SK-N-SH (cell line): ENCODE measurements around the gene TMEM269. TPM values are rescaled to one million over a fixed set of nuclear protein-coding genes. Genes with fewer than 3 reads are reported as not detected.

Experiments used
- CTCF ChIA-PET: fragments of 300-600, 350-600 bp; formaldehyde crosslinking; extraction: SDS; loops from one replicate; lab custom pipeline; 2021; lab: Yijun Ruan, JAX
- POLR2A ChIA-PET: fragments of 350-600 bp; sonication (Branson Sonifier 250); formaldehyde crosslinking; extraction: SDS; loops from one replicate; lab custom pipeline; 2020; ENCODE audit warnings: antibody characterized with exemption, inconsistent platforms; lab: Yijun Ruan, JAX
- DNase-seq: peaks from one replicate; pipeline ENCODE4 v3.0.0; 2012
- H2AFZ ChIP-seq: fragments of 200-600 bp; sonication (generic); 2 replicates; pipeline ENCODE4 v1.8.1; 2016; ENCODE audit warnings: antibody characterized with exemption, mild to moderate bottlenecking, low read depth
- H3F3A ChIP-seq: fragments of 200-600 bp; sonication (generic); replicated peaks from 2 replicates; pipeline ENCODE3; 2016; ENCODE audit warnings: antibody characterized with exemption, mild to moderate bottlenecking; ENCODE audit not compliant: insufficient read depth
- H3K27ac ChIP-seq, 2 experiments: fragments of 200-500 bp in 1 of 2; fragments of 200-600 bp in 1 of 2; sonication (Bioruptor generic) in 1 of 2; sonication (generic), shearing (Covaris generic) in 1 of 2; 2 replicates each; pipeline versions ENCODE4 v1.5.1 to v1.6.1; 2014 to 2016; ENCODE audit warnings: low read depth in 2 of 2, inconsistent platforms in 1 of 2, low read length in 1 of 2, mild to moderate bottlenecking in 1 of 2, mixed read lengths in 1 of 2
- H3K27me3 ChIP-seq: fragments of 200-600 bp; sonication (generic), shearing (Covaris generic); 2 replicates; pipeline ENCODE4 v1.6.1; 2016; ENCODE audit warnings: mixed run types; ENCODE audit not compliant: insufficient read depth
- H3K36me3 ChIP-seq, 2 experiments: fragments of 200-500 bp in 1 of 2; fragments of 200-600 bp in 1 of 2; sonication (Bioruptor generic) in 1 of 2; sonication (generic) in 1 of 2; replicated peaks in 1 of 2; 2 replicates each; pipeline versions ENCODE3 to v1.5.1; 2014 to 2016; ENCODE audit warnings: low read length in 1 of 2, mild to moderate bottlenecking in 1 of 2; ENCODE audit not compliant: insufficient read depth in 2 of 2, control insufficient read depth in 1 of 2
- H3K4me1 ChIP-seq, 2 experiments: fragments of 200-500 bp in 1 of 2; fragments of 200-600 bp in 1 of 2; sonication (Bioruptor generic) in 1 of 2; sonication (generic), shearing (Covaris generic) in 1 of 2; 2 replicates each; pipeline versions ENCODE4 v1.5.1 to v1.6.1; 2014 to 2016; ENCODE audit warnings: low read depth in 1 of 2, low read length in 1 of 2, mixed run types in 1 of 2; ENCODE audit not compliant: insufficient read depth in 2 of 2, control insufficient read depth in 1 of 2
- H3K4me2 ChIP-seq: fragments of 200-600 bp; sonication (generic), shearing (Covaris generic); 2 replicates; pipeline ENCODE4 v1.6.1; 2017; ENCODE audit warnings: mixed run types
- H3K4me3 ChIP-seq, 2 experiments: fragments of 200-500 bp in 1 of 2; fragments of 200-600 bp in 1 of 2; sonication (Bioruptor generic) in 1 of 2; sonication (generic), shearing (Covaris generic) in 1 of 2; 2 replicates each; pipeline versions ENCODE4 v1.5.1 to v1.8.1; 2014 to 2016; ENCODE audit warnings: low read depth in 2 of 2, inconsistent platforms in 1 of 2, low read length in 1 of 2, mild to moderate bottlenecking in 1 of 2, mixed read lengths in 1 of 2, moderate library complexity in 1 of 2
- H3K79me2 ChIP-seq: fragments of 200-600 bp; sonication (generic); 2 replicates; pipeline ENCODE4 v1.8.1; 2017; ENCODE audit warnings: mild to moderate bottlenecking; ENCODE audit not compliant: insufficient read depth
- H3K9ac ChIP-seq: fragments of 200-600 bp; sonication (generic); 2 replicates; pipeline ENCODE4 v1.6.1; 2017; ENCODE audit warnings: mixed run types
- H3K9me2 ChIP-seq: fragments of 200-600 bp; sonication (generic); 2 replicates; pipeline ENCODE4 v1.6.1; 2017; ENCODE audit warnings: mixed run types
- H3K9me3 ChIP-seq: fragments of 200-600 bp; sonication (generic); 2 replicates; pipeline ENCODE4 v1.6.1; 2017; ENCODE audit warnings: mixed run types, mild to moderate bottlenecking, moderate library complexity
- H4K20me1 ChIP-seq: fragments of 200-600 bp; sonication (generic); 2 replicates; pipeline ENCODE4 v1.6.1; 2017; ENCODE audit warnings: mild to moderate bottlenecking, mixed run types; ENCODE audit not compliant: insufficient read depth
- EZH2phosphoT487 ChIP-seq: fragments of 200-600 bp; sonication (generic); IDR thresholded peaks from 2 replicates; pipeline ENCODE4 v1.6.1; 2017; ENCODE audit warnings: low read depth, mixed run types, mild to moderate bottlenecking, antibody characterized with exemption, moderate library complexity, borderline replicate concordance
- FOXM1 ChIP-seq: IDR thresholded peaks from 2 replicates; pipeline ENCODE4 v1.4.0; 2012; ENCODE audit warnings: low read depth, mild to moderate bottlenecking
- GATA2 ChIP-seq: sonication (generic); formaldehyde crosslinking; IDR thresholded peaks from 2 replicates; pipeline ENCODE4 v1.5.0; 2020; ENCODE audit warnings: mild to moderate bottlenecking, missing genetic modification reagents
- MEF2A ChIP-seq: IDR thresholded peaks from 2 replicates; pipeline ENCODE4 v1.4.0; 2012; ENCODE audit warnings: low read depth, borderline replicate concordance
- RAD21 ChIP-seq: IDR thresholded peaks from 2 replicates; pipeline ENCODE4 v1.6.1; 2012; ENCODE audit warnings: mild to moderate bottlenecking, low read length
- RCOR1 ChIP-seq: fragments of 150-350 bp; IDR thresholded peaks from 2 replicates; pipeline ENCODE4 v1.6.1; 2017; ENCODE audit warnings: antibody characterized with exemption, low read length
- RFX5 ChIP-seq: IDR thresholded peaks from 2 replicates; pipeline ENCODE4 v1.6.1; 2012; ENCODE audit warnings: mild to moderate bottlenecking, improper control_type of control experiment, low read length
- SMC3 ChIP-seq: IDR thresholded peaks from 2 replicates; pipeline ENCODE4 v1.6.1; 2012; ENCODE audit warnings: low read depth, low read length, improper control_type of control experiment
- TAF1 ChIP-seq: IDR thresholded peaks from 2 replicates; pipeline ENCODE4 v1.6.1; 2012; ENCODE audit warnings: low read depth, mild to moderate bottlenecking, low read length, moderate library complexity, borderline replicate concordance
- TEAD4 ChIP-seq: IDR thresholded peaks from 2 replicates; pipeline ENCODE4 v1.4.0; 2012; ENCODE audit warnings: mild to moderate bottlenecking, borderline replicate concordance; ENCODE audit not compliant: insufficient read depth
- YY1 ChIP-seq: IDR thresholded peaks from 2 replicates; pipeline ENCODE4 v1.4.0; 2012; ENCODE audit warnings: low read depth, mild to moderate bottlenecking
- WGBS: methylation state at CpG from one replicate; pipeline ENCODE4 v1.1.6; 2017; ENCODE audit warnings: low lambda C conversion rate; 5-methylcytosine and 5-hydroxymethylcytosine counted together
- polyA plus RNA-seq, 3 experiments: library from polyadenylated mRNA; depleted of rRNA; stranded (reverse); fragments of >200 nt; gene quantifications; 2 replicates each; pipeline ENCODE4 v1.2.3, GENCODE V29; 2012
- TF ChIP-seq, protein P1 (sequence below): IDR thresholded peaks from 2 replicates; pipeline ENCODE4 v1.6.1; 2012; ENCODE audit warnings: mild to moderate bottlenecking, low read depth, low read length, moderate library complexity
- TF ChIP-seq, protein P2 (sequence below): IDR thresholded peaks from 2 replicates; pipeline ENCODE4 v1.4.0; 2012; ENCODE audit warnings: low read depth
- TF ChIP-seq, protein P3 (sequence below): IDR thresholded peaks from 2 replicates; pipeline ENCODE4; 2012
- TF ChIP-seq, protein P4 (sequence below): IDR thresholded peaks from 2 replicates; pipeline ENCODE4 v1.4.0; 2012; ENCODE audit warnings: low read depth, borderline replicate concordance

TMEM269 gene
- polyA plus RNA-seq, 1 of the 3 experiments (the other 2 are of a cell fraction): 0.05 TPM

DNA sequence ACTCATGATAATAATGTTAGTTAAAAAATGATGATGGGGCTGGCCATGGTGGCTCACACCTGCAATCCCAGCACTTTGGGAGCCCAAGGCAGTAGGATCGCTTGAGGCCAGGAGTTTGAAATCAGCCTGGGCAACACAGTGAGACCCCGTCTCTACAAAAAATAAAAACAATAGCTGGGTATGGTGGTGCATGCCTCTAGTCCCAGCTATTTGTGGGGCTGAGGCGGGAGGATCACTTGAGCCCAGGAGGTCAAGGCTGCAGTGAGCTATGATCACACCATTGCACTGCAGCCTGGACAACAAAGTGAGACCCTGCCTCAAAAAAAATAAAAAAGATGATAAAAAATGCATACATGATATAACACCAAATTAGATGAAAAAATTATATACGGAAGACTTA lies 23.2 kb upstream of the TMEM269 start:
- peaks cover 29 to 40% of the 10 kb centered on the region in 2 experiments for H3K36me3 ChIP-seq
- H3K4me1 ChIP-seq: peaks cover 4 to 5% of the 10 kb centered on the region in 2 experiments; a peak in 2 of 4 replicates
- H2AFZ ChIP-seq: no peak overlapping the region
- H3K9ac ChIP-seq: no peak overlapping the region
- H3K79me2 ChIP-seq: peaks cover 47% of the 10 kb centered on the region
- no peak overlapping the region for H3K4me2 ChIP-seq
- H3K9me3 ChIP-seq: no peaks in the 10 kb centered on the region
- H3F3A ChIP-seq: peaks cover 14% of the 10 kb centered on the region
- no peak overlapping the region for H3K27ac ChIP-seq
- H3K27me3 ChIP-seq: no peaks in the 10 kb centered on the region
- 90% methylated on average over 4 of the region's 4 CpGs for WGBS
- no peak overlapping the region for H3K4me3 ChIP-seq
- H3K9me2 ChIP-seq: no peaks in the 10 kb centered on the region
- TF ChIP-seq RCOR1 (no peak), SMC3 (no peak), MEF2A (no peak), YY1 (no peak), GATA2 (CRISPR knock-in tag) (no peak), EZH2phosphoT487 (no peak), RFX5 (no peak)
- TF ChIP-seq, protein P1, sequence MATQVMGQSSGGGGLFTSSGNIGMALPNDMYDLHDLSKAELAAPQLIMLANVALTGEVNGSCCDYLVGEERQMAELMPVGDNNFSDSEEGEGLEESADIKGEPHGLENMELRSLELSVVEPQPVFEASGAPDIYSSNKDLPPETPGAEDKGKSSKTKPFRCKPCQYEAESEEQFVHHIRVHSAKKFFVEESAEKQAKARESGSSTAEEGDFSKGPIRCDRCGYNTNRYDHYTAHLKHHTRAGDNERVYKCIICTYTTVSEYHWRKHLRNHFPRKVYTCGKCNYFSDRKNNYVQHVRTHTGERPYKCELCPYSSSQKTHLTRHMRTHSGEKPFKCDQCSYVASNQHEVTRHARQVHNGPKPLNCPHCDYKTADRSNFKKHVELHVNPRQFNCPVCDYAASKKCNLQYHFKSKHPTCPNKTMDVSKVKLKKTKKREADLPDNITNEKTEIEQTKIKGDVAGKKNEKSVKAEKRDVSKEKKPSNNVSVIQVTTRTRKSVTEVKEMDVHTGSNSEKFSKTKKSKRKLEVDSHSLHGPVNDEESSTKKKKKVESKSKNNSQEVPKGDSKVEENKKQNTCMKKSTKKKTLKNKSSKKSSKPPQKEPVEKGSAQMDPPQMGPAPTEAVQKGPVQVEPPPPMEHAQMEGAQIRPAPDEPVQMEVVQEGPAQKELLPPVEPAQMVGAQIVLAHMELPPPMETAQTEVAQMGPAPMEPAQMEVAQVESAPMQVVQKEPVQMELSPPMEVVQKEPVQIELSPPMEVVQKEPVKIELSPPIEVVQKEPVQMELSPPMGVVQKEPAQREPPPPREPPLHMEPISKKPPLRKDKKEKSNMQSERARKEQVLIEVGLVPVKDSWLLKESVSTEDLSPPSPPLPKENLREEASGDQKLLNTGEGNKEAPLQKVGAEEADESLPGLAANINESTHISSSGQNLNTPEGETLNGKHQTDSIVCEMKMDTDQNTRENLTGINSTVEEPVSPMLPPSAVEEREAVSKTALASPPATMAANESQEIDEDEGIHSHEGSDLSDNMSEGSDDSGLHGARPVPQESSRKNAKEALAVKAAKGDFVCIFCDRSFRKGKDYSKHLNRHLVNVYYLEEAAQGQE: no peak
- TF ChIP-seq, protein P2, sequence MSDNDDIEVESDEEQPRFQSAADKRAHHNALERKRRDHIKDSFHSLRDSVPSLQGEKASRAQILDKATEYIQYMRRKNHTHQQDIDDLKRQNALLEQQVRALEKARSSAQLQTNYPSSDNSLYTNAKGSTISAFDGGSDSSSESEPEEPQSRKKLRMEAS: no peak
- TF ChIP-seq, protein P3, sequence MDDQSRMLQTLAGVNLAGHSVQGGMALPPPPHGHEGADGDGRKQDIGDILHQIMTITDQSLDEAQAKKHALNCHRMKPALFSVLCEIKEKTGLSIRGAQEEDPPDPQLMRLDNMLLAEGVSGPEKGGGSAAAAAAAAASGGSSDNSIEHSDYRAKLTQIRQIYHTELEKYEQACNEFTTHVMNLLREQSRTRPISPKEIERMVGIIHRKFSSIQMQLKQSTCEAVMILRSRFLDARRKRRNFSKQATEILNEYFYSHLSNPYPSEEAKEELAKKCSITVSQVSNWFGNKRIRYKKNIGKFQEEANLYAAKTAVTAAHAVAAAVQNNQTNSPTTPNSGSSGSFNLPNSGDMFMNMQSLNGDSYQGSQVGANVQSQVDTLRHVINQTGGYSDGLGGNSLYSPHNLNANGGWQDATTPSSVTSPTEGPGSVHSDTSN: no peak
- TF ChIP-seq, protein P4, sequence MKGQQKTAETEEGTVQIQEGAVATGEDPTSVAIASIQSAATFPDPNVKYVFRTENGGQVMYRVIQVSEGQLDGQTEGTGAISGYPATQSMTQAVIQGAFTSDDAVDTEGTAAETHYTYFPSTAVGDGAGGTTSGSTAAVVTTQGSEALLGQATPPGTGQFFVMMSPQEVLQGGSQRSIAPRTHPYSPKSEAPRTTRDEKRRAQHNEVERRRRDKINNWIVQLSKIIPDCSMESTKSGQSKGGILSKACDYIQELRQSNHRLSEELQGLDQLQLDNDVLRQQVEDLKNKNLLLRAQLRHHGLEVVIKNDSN: no peak
- H4K20me1 ChIP-seq: peaks cover 15% of the 10 kb centered on the region
- ChIA-PET CTCF (interaction anchor here (3.6 kb wide), 1 partner anchor 15 kb away, joined by 13 read pairs; no protein-coding TSS in a partner anchor), POLR2A (no interaction called here)
- DNase-seq: no peak

DNA sequence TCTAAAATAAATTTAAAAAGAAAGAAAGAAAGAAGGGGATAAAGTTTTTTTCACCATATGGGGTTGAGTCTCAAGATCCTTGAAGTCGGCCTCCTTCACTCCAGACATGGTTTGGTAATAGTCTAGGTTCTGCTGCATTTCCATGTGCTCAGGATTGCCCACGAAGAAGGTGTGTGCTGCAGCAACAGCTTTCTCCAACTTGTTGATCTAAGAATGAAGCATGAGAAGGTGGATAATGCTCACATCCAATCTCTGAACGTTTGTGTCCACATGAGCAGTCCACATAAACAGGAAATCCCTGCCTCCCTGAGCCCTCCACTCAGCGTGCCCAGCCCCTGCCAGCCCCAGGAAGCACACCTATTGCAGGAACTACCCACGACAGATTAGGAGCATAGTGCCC lies 22.5 kb upstream of the TMEM269 start:
- Histone ChIP-seq H3K27ac (no peak overlapping the region), H3K9me2 (no peaks in the 10 kb centered on the region), H3F3A (peaks cover 14% of the 10 kb centered on the region), H4K20me1 (peaks cover 15% of the 10 kb centered on the region), H3K4me2 (no peak overlapping the region), H3K9me3 (no peaks in the 10 kb centered on the region), H3K4me3 (no peak overlapping the region), H3K79me2 (peaks cover 51% of the 10 kb centered on the region), H2AFZ (no peak overlapping the region), H3K27me3 (no peaks in the 10 kb centered on the region), H3K9ac (no peak overlapping the region), H3K4me1 (peaks cover 4 to 5% of the 10 kb centered on the region in 2 experiments; a peak in 2 of 4 replicates), H3K36me3 (peaks cover 26 to 38% of the 10 kb centered on the region in 2 experiments)
- ChIA-PET CTCF (interaction anchor here (0.7 to 3.6 kb wide), 4 partner anchors 9 to 589 kb away, joined by 3 to 13 read pairs (median 4); no protein-coding TSS in a partner anchor), POLR2A (interaction anchor here (2.3 kb wide), 1 partner anchor 80 kb away, joined by 7 read pairs; the partner anchor contains the start of gene YBX1)
- no peak for DNase-seq
- TF ChIP-seq TAF1 (no peak), TEAD4 (no peak), FOXM1 (no peak), RAD21 (no peak)
- 70% methylated on average over 3 of the region's 5 CpGs for WGBS
